CD14-positive monocyte (primary cell): ENCODE results near the gene TFDP2. TPM values are rescaled to one million over a fixed set of nuclear protein-coding genes. Genes with fewer than 3 reads are reported as not detected.
A peak's percentile ranks its signal among the peaks of the same experiment; 100 is the strongest.
"Not testable (repeated sequence)": the region's sequence is repeated elsewhere in the genome, so short reads cannot be mapped to it uniquely, and the experiment has no call there.

ENCODE experiments used
- DNase-seq, 3 donors: peaks; one replicate each; pipeline ENCODE4 v3.0.0-alpha.2; 2011 to 2022
- H2AFZ ChIP-seq: 2 replicates; pipeline ENCODE4 v1.6.0; 2012; ENCODE audit warnings: mild to moderate bottlenecking, low read depth, low read length, inconsistent platforms; ENCODE audit not compliant: insufficient read depth, poor library complexity, severe bottlenecking
- H3K27ac ChIP-seq, 2 donors: 1 replicate in 1 of 2; 2 replicates in 1 of 2; pipeline ENCODE4 v1.5.1; 2012 to 2013; ENCODE audit warnings: low read length in 2 of 2, control low read depth in 1 of 2, inconsistent platforms in 1 of 2, low read depth in 1 of 2, mild to moderate bottlenecking in 1 of 2
- H3K27me3 ChIP-seq, 2 donors: one replicate each; pipeline versions ENCODE4 v1.6.0 to v1.6.1; 2011 to 2013; ENCODE audit warnings: low read length in 2 of 2; ENCODE audit not compliant: control insufficient read depth in 2 of 2, insufficient read depth in 2 of 2
- H3K36me3 ChIP-seq, 2 donors: replicated peaks in 1 of 2; 1 replicate in 1 of 2; 2 replicates in 1 of 2; pipeline versions ENCODE4 v1.5.1 to v1.6.1; 2012 to 2013; ENCODE audit warnings: low read length in 2 of 2, control low read depth in 1 of 2, inconsistent platforms in 1 of 2, mild to moderate bottlenecking in 1 of 2; ENCODE audit not compliant: insufficient read depth in 2 of 2, control insufficient read depth in 1 of 2
- H3K4me1 ChIP-seq, 2 donors: 1 replicate in 1 of 2; 2 replicates in 1 of 2; pipeline versions ENCODE4 v1.5.1 to v1.6.1; 2012 to 2013; ENCODE audit warnings: low read length in 2 of 2, control low read depth in 1 of 2, inconsistent platforms in 1 of 2, mild to moderate bottlenecking in 1 of 2, moderate library complexity in 1 of 2; ENCODE audit not compliant: insufficient read depth in 2 of 2, control insufficient read depth in 1 of 2
- H3K4me2 ChIP-seq: replicated peaks from 2 replicates; pipeline ENCODE3; 2012; ENCODE audit warnings: low read length, moderate library complexity, mild to moderate bottlenecking; ENCODE audit not compliant: poor library complexity, severe bottlenecking; ENCODE audit errors: extremely low read depth
- H3K4me3 ChIP-seq, 3 experiments: fragments of 200-600 bp in 1 of 3; sonication (generic) in 1 of 3; replicated peaks in 1 of 3; 1 replicate in 2 of 3; 2 replicates in 1 of 3; pipeline ENCODE4 v1.5.1; 2011 to 2013; ENCODE audit warnings: low read length in 3 of 3, mild to moderate bottlenecking in 3 of 3, control low read depth in 2 of 3, low read depth in 2 of 3, inconsistent platforms in 1 of 3, moderate library complexity in 1 of 3
- H3K79me2 ChIP-seq: 2 replicates; pipeline ENCODE4 v1.6.0; 2012; ENCODE audit warnings: mild to moderate bottlenecking, control low read depth, inconsistent platforms, low read length, moderate library complexity; ENCODE audit not compliant: insufficient read depth
- H3K9ac ChIP-seq: 2 replicates; pipeline ENCODE4 v1.6.0; 2017; ENCODE audit warnings: low read length, mild to moderate bottlenecking; ENCODE audit not compliant: insufficient read depth, poor library complexity, severe bottlenecking
- H3K9me3 ChIP-seq, 2 donors: replicated peaks in 1 of 2; 1 replicate in 1 of 2; 2 replicates in 1 of 2; pipeline versions ENCODE4 v1.5.1 to v1.6.1; 2012 to 2013; ENCODE audit warnings: low read length in 2 of 2, control low read depth in 1 of 2; ENCODE audit not compliant: control insufficient read depth in 1 of 2, insufficient read depth in 1 of 2
- H4K20me1 ChIP-seq: 2 replicates; pipeline ENCODE4 v1.6.0; 2012; ENCODE audit warnings: mild to moderate bottlenecking, low read length, control low read depth, moderate library complexity; ENCODE audit not compliant: insufficient read depth
- H3K27ac Mint-ChIP-seq, 7 donors: one replicate each; pipeline ENCODE4 v1.8.0; 2020; ENCODE audit warnings: mild to moderate bottlenecking in 7 of 7, mixed read lengths in 7 of 7, moderate library complexity in 6 of 7, inconsistent platforms in 2 of 7
- H3K27me3 Mint-ChIP-seq, 3 donors: one replicate each; pipeline ENCODE4 v1.8.0; 2021 to 2022; ENCODE audit warnings: low read depth in 3 of 3, mild to moderate bottlenecking in 3 of 3, mixed read lengths in 3 of 3, moderate library complexity in 3 of 3, inconsistent platforms in 1 of 3
- H3K36me3 Mint-ChIP-seq, 2 donors: one replicate each; pipeline ENCODE4 v1.8.0; 2020; ENCODE audit warnings: mixed read lengths in 2 of 2, inconsistent platforms in 1 of 2, mild to moderate bottlenecking in 1 of 2
- H3K4me1 Mint-ChIP-seq: one replicate; pipeline ENCODE4 v1.8.0; 2020; ENCODE audit warnings: mild to moderate bottlenecking, mixed read lengths
- H3K4me3 Mint-ChIP-seq, 2 donors: one replicate each; pipeline ENCODE4 v1.8.0; 2020; ENCODE audit warnings: mild to moderate bottlenecking in 2 of 2, mixed read lengths in 2 of 2, moderate library complexity in 1 of 2
- H3K9me3 Mint-ChIP-seq, 7 donors: one replicate each; pipeline ENCODE4 v1.8.0; 2020 to 2022; ENCODE audit warnings: mixed read lengths in 7 of 7, mild to moderate bottlenecking in 6 of 7, moderate library complexity in 6 of 7, inconsistent platforms in 2 of 7
- WGBS: methylation state at CpG from one replicate; pipeline ENCODE4 v1.1.5; 2013; ENCODE audit warnings: missing lambda C conversion rate; ENCODE audit not compliant: insufficient coverage; 5-methylcytosine and 5-hydroxymethylcytosine counted together
- intact Hi-C, 2 donors: fragments of 100-400 bp; cut with micrococcal nuclease; formaldehyde crosslinking; loops; one replicate each; pipeline versions ENCODE4 v1.15.0 to v1.15.1; 2023
- polyA plus RNA-seq, 3 donors: library from polyadenylated mRNA; depleted of rRNA in 1 of 3; unstranded in 2 of 3; stranded (reverse) in 1 of 3; fragments of 300-500 nt in 2 of 3; fragments of >200 nt in 1 of 3; fragmentation: Illumina TruSeq in 2 of 3; gene quantifications; 1 replicate in 2 of 3; 2 replicates in 1 of 3; pipeline ENCODE4 v1.2.3, GENCODE V29; 2012 to 2021
- TF ChIP-seq, protein P1 (sequence below): fragments of 200-600 bp; IDR thresholded peaks from one replicate; pipeline ENCODE4 v1.8.0; 2022; ENCODE audit warnings: antibody characterized with exemption, mild to moderate bottlenecking

TFDP2 gene
- polyA plus RNA-seq, 3 donors, result 1.1 to 3.5 (median 1.7) TPM

DNA sequence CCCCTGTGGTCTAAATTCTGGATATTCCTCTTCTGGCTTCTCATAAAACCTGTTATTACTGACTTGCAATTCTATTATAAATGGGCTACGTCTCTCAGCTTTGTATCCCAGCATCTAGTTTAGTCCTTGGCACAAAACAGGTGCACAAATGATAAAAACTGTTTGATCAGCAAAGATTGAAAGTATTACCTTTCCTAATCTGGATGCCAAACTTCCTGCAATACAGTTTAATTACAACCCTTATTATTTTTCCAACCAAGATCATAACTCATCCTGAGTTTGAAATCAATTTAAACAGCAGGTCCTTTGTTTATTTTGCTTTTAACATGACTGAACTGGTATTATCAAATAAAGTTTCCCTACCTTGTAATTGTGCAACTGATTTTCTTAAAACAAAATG lies 140.3 kb downstream of the TFDP2 start:
- WGBS, result no CpG with 5 or more reads among the region's 1 CpG
- H3K36me3 ChIP-seq, result no peaks in the 10 kb centered on the region
- H3K4me3 Mint-ChIP-seq, result no peak overlapping the region
- peaks cover 0 to 3% (median 0%) of the 10 kb centered on the region in 7 donors for H3K9me3 Mint-ChIP-seq
- H3K9ac ChIP-seq, result no peak overlapping the region
- no peaks in the 10 kb centered on the region for H3K79me2 ChIP-seq
- no peak overlapping the region for H3K4me3 ChIP-seq
- intact Hi-C loops, result no loop called here
- H3K4me1 Mint-ChIP-seq, result peaks cover 3% of the 10 kb centered on the region
- no peak overlapping the region for H2AFZ ChIP-seq
- no peaks in the 10 kb centered on the region for H4K20me1 ChIP-seq
- peaks cover 2 to 5% of the 10 kb centered on the region in 2 donors for H3K36me3 Mint-ChIP-seq
- no peaks in the 10 kb centered on the region for H3K27me3 Mint-ChIP-seq
- H3K4me1 ChIP-seq, result no peaks in the 10 kb centered on the region
- DNase-seq, result no peak
- no peaks in the 10 kb centered on the region for H3K9me3 ChIP-seq
- no peak overlapping the region for H3K27ac Mint-ChIP-seq
- no peaks in the 10 kb centered on the region for H3K27me3 ChIP-seq
- no peak overlapping the region for H3K4me2 ChIP-seq
- H3K27ac ChIP-seq, result no peak overlapping the region
- TF ChIP-seq, protein P1, sequence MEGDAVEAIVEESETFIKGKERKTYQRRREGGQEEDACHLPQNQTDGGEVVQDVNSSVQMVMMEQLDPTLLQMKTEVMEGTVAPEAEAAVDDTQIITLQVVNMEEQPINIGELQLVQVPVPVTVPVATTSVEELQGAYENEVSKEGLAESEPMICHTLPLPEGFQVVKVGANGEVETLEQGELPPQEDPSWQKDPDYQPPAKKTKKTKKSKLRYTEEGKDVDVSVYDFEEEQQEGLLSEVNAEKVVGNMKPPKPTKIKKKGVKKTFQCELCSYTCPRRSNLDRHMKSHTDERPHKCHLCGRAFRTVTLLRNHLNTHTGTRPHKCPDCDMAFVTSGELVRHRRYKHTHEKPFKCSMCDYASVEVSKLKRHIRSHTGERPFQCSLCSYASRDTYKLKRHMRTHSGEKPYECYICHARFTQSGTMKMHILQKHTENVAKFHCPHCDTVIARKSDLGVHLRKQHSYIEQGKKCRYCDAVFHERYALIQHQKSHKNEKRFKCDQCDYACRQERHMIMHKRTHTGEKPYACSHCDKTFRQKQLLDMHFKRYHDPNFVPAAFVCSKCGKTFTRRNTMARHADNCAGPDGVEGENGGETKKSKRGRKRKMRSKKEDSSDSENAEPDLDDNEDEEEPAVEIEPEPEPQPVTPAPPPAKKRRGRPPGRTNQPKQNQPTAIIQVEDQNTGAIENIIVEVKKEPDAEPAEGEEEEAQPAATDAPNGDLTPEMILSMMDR, result no peak

DNA sequence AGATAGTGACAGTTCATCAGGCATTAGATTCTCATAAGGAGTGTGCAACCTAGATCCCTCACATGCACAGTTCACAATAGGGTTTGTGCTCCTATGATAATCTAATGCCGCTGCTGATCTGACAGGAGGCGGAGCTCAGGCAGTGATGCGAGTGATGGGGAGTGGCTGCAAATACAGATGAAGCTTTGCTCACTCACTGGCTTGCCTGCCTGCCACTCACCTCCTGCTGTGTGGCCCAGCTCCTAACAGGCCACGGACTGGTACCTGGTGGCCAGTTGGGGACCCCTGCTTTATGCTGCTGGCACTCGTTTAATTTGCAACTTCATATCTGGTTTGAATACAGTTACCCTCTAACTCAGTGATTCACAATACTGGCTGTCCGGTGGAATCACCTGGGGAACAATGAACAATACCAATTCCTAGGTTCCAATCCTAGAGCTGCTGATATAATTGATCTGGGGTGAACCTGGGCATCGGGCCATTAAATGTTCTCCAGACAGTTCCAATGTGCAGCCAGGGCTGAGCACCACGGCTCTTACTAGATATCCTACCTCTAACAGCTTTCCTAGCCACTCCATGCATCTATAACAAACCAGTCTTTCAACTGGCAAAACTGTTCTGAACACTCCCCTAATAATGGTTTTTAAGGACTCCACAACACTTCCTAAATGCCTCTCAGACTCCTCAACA lies 141.5 kb downstream of the TFDP2 start:
- intact Hi-C loops, result no loop called here
- Mint-ChIP-seq H3K27me3 (no peaks in the 10 kb centered on the region), H3K36me3 (peaks cover 2 to 5% of the 10 kb centered on the region in 2 donors), H3K4me3 (no peak overlapping the region), H3K4me1 (peaks cover 3% of the 10 kb centered on the region), H3K9me3 (peaks cover 0 to 3% (median 0%) of the 10 kb centered on the region in 7 donors), H3K27ac (peak overlapping the region in 1 of 7 donors; percentile 5)
- Histone ChIP-seq H3K4me2 (no peak overlapping the region), H2AFZ (no peak overlapping the region), H3K9ac (no peak overlapping the region), H3K9me3 (no peaks in the 10 kb centered on the region), H3K27ac (no peak overlapping the region), H3K36me3 (no peaks in the 10 kb centered on the region), H3K79me2 (no peaks in the 10 kb centered on the region), H3K4me3 (no peak overlapping the region), H3K4me1 (no peaks in the 10 kb centered on the region), H4K20me1 (no peaks in the 10 kb centered on the region), H3K27me3 (no peaks in the 10 kb centered on the region)
- 95% methylated on average over 6 of the region's 8 CpGs for WGBS
- TF ChIP-seq, protein P1, result no peak
- no peak for DNase-seq

DNA sequence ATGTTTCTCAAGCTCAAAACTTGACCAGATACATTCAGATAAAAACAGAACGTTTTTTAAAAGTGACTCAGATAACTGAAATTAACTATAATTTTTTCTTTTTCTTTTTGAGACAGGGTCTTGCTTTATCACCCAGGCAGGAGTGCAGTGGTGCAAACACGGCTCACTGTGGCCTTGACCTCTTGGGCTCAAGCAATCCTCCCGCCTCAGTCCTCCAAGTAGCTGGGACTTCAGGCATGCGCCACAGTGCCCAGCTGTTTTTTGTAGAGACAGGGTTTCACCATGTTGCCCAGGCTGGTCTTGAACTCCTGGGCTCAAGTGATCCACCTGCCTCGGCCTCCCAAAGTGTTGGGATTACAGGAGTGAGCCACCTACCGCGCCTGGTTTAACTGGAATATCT lies 144.4 kb downstream of the TFDP2 start:
- H3K36me3 ChIP-seq, H3K4me2 ChIP-seq, H3K9me3 Mint-ChIP-seq, H3K9me3 ChIP-seq, DNase-seq, H3K27ac Mint-ChIP-seq, H3K4me3 Mint-ChIP-seq, H3K27me3 ChIP-seq, intact Hi-C loops, H3K4me1 Mint-ChIP-seq, H3K4me1 ChIP-seq, H2AFZ ChIP-seq, H3K27me3 Mint-ChIP-seq, H3K9ac ChIP-seq, H3K4me3 ChIP-seq, H3K79me2 ChIP-seq, H4K20me1 ChIP-seq, H3K27ac ChIP-seq, H3K36me3 Mint-ChIP-seq: not testable (repeated sequence)
- WGBS, result 92% methylated on average over 3 of the region's 7 CpGs
